Trophoblast cell (in vitro differentiated cells and primary cell): ENCODE data around the gene LIPM.

Experiments used
- DNase-seq, 2 donors: peaks; one replicate each; pipeline ENCODE4 v3.0.0-alpha.2; 2016
- H2AFZ ChIP-seq: 2 replicates; pipeline ENCODE4 v1.6.1; 2013; ENCODE audit warnings: low read length, moderate library complexity, mild to moderate bottlenecking; ENCODE audit not compliant: insufficient read depth, poor library complexity
- H2AK5ac ChIP-seq: 2 replicates; pipeline ENCODE4 v1.6.1; 2013; ENCODE audit warnings: mild to moderate bottlenecking, low read length
- H2BK120ac ChIP-seq: 2 replicates; pipeline ENCODE4 v1.6.1; 2013; ENCODE audit warnings: low read length, mild to moderate bottlenecking, moderate library complexity; ENCODE audit not compliant: insufficient read depth, poor library complexity
- H2BK12ac ChIP-seq: 2 replicates; pipeline ENCODE4 v1.6.1; 2013; ENCODE audit warnings: mild to moderate bottlenecking, low read length, moderate library complexity
- H2BK5ac ChIP-seq: 2 replicates; pipeline ENCODE4 v1.6.1; 2013; ENCODE audit warnings: low read length, low read depth, moderate library complexity, mild to moderate bottlenecking; ENCODE audit not compliant: poor library complexity
- H3K14ac ChIP-seq: 2 replicates; pipeline ENCODE4 v1.6.1; 2013; ENCODE audit warnings: mild to moderate bottlenecking, low read length
- H3K18ac ChIP-seq: 2 replicates; pipeline ENCODE4 v1.6.1; 2013; ENCODE audit warnings: mild to moderate bottlenecking, low read length
- H3K23ac ChIP-seq: 2 replicates; pipeline ENCODE4 v1.6.1; 2013; ENCODE audit warnings: low read length
- H3K27ac ChIP-seq: 2 replicates; pipeline ENCODE4 v1.5.1; 2013; ENCODE audit warnings: low read depth, mild to moderate bottlenecking, inconsistent platforms, low read length, moderate library complexity
- H3K27me3 ChIP-seq: 2 replicates; pipeline ENCODE4 v1.6.1; 2013; ENCODE audit warnings: inconsistent platforms, mild to moderate bottlenecking, low read length, moderate library complexity; ENCODE audit not compliant: insufficient read depth
- H3K36me3 ChIP-seq, 2 experiments: 1 replicate in 1 of 2; 2 replicates in 1 of 2; pipeline ENCODE4 v1.6.1; 2013; ENCODE audit warnings: low read length in 2 of 2, mild to moderate bottlenecking in 2 of 2, moderate library complexity in 1 of 2; ENCODE audit not compliant: insufficient read depth in 2 of 2, control insufficient read depth in 1 of 2
- H3K4ac ChIP-seq: 2 replicates; pipeline ENCODE4 v1.6.1; 2013; ENCODE audit warnings: low read depth, mild to moderate bottlenecking, low read length, moderate library complexity
- H3K4me1 ChIP-seq, 2 experiments: 1 replicate in 1 of 2; 2 replicates in 1 of 2; pipeline ENCODE4 v1.6.1; 2013; ENCODE audit warnings: low read length in 2 of 2, mild to moderate bottlenecking in 2 of 2, moderate library complexity in 1 of 2; ENCODE audit not compliant: insufficient read depth in 2 of 2, control insufficient read depth in 1 of 2
- H3K4me2 ChIP-seq: 2 replicates; pipeline ENCODE4 v1.6.1; 2013; ENCODE audit warnings: inconsistent platforms, mild to moderate bottlenecking, low read length, moderate library complexity
- H3K4me3 ChIP-seq: 2 replicates; pipeline ENCODE4 v1.5.1; 2013; ENCODE audit warnings: mild to moderate bottlenecking, low read depth, low read length, inconsistent platforms
- H3K79me1 ChIP-seq: one replicate; pipeline ENCODE4 v1.6.1; 2013; ENCODE audit warnings: low read length
- H3K79me2 ChIP-seq: 2 replicates; pipeline ENCODE4 v1.6.1; 2013; ENCODE audit warnings: low read length, mild to moderate bottlenecking; ENCODE audit not compliant: control insufficient read depth, insufficient read depth, poor library complexity
- H3K9ac ChIP-seq: 2 replicates; pipeline ENCODE4 v1.6.1; 2013; ENCODE audit warnings: mild to moderate bottlenecking, low read length
- H3K9me3 ChIP-seq: 2 replicates; pipeline ENCODE4 v1.6.1; 2013; ENCODE audit warnings: low read depth, mild to moderate bottlenecking, control low read depth, inconsistent platforms, low read length; ENCODE audit not compliant: insufficient read depth
- H4K12ac ChIP-seq: 2 replicates; pipeline ENCODE4 v1.6.1; 2013; ENCODE audit warnings: low read depth, mild to moderate bottlenecking, low read length, moderate library complexity
- H4K8ac ChIP-seq: 2 replicates; pipeline ENCODE4 v1.6.1; 2013; ENCODE audit warnings: low read depth, mild to moderate bottlenecking, low read length, moderate library complexity
- H4K91ac ChIP-seq: one replicate; pipeline ENCODE4 v1.6.1; 2013; ENCODE audit warnings: low read depth, mild to moderate bottlenecking, low read length, moderate library complexity
- WGBS: extraction: QIAGEN DNeasy Blood & Tissue Kit; methylation state at CpG from one replicate; pipeline ENCODE4 v1.1.7; 2013; ENCODE audit warnings: missing lambda C conversion rate; ENCODE audit not compliant: insufficient read length, insufficient coverage; ENCODE audit errors: extremely low coverage; 5-methylcytosine and 5-hydroxymethylcytosine counted together

The LIPM gene

GRCh38 chr10:88850712-88851111 lies 48.2 kb downstream of the LIPM start:
- Histone ChIP-seq H3K4me1 (peaks cover 0 to 2% of the 10 kb centered on the region in 2 experiments), H2BK5ac (no peak overlapping the region), H2BK120ac (no peak overlapping the region), H2AK5ac (no peak overlapping the region), H2BK12ac (no peak overlapping the region), H3K14ac (no peak overlapping the region), H3K4me2 (no peak overlapping the region), H4K8ac (no peak overlapping the region), H2AFZ (no peak overlapping the region), H3K9me3 (no peaks in the 10 kb centered on the region), H4K12ac (no peak overlapping the region), H3K18ac (no peak overlapping the region), H3K9ac (no peak overlapping the region), H3K79me1 (no peaks in the 10 kb centered on the region), H3K36me3 (no peaks in the 10 kb centered on the region), H3K4me3 (no peak overlapping the region), H4K91ac (no peak overlapping the region), H3K79me2 (no peaks in the 10 kb centered on the region), H3K27me3 (no peaks in the 10 kb centered on the region), H3K4ac (no peak overlapping the region), H3K23ac (no peak overlapping the region), H3K27ac (no peak overlapping the region)
- no CpG with 5 or more reads among the region's 1 CpG for WGBS
- no peak for DNase-seq

DNA sequence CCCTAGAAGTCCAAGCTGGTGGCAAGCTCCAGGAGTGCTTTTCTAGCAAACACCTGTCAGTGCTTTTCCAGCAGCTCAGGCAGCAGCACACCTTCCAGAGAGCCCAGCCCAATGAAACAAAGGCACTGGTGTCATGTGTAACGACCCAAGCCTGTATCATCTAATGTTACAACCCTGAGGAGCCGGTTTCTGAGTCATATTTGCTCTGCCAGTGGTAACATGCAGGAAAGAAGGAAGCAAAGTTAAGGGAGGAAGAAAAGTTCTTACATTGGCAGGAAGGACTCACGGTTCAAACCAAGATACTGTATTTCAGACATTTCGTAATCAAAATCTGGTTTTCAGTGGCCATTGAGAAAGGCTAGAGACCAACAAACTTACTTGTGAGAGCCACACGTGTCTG lies 49.2 kb downstream of the LIPM start, which contains the start of gene ANKRD22:
ANKRD22 (minus strand) TSS at position 139 of the 400 bp plus-strand sequence. CDS start 237 bp downstream, outside the sequence.
- no peak within 1 kb of the TSS for H3K14ac ChIP-seq
- no peak within 1 kb of the TSS for H3K23ac ChIP-seq
- no CpG with 5 or more reads among the region's 5 CpGs for WGBS
- no peak within 1 kb of the TSS for H4K8ac ChIP-seq
- H3K4me1 ChIP-seq, result peaks cover 0 to 2% of the 10 kb centered on the region in 2 experiments
- H3K79me2 ChIP-seq, result no peaks in the 10 kb centered on the region
- no peak within 1 kb of the TSS for H4K12ac ChIP-seq
- H3K18ac ChIP-seq, result no peak within 1 kb of the TSS
- no peak within 1 kb of the TSS for H3K4ac ChIP-seq
- DNase-seq, result peak; percentile 73 to 78
- no peak within 1 kb of the TSS for H2BK12ac ChIP-seq
- no peak within 1 kb of the TSS for H3K27ac ChIP-seq
- no peak within 1 kb of the TSS for H4K91ac ChIP-seq
- H3K36me3 ChIP-seq, result no peaks in the 10 kb centered on the region
- H3K79me1 ChIP-seq, result no peaks in the 10 kb centered on the region
- no peak within 1 kb of the TSS for H2BK5ac ChIP-seq
- no peaks in the 10 kb centered on the region for H3K27me3 ChIP-seq
- H2BK120ac ChIP-seq, result no peak within 1 kb of the TSS
- H2AFZ ChIP-seq, result no peak within 1 kb of the TSS
- H3K4me3 ChIP-seq, result no peak within 1 kb of the TSS
- no peak within 1 kb of the TSS for H2AK5ac ChIP-seq
- H3K9me3 ChIP-seq, result no peaks in the 10 kb centered on the region
- H3K4me2 ChIP-seq, result peak within 1 kb of the TSS; percentile 18
- no peak within 1 kb of the TSS for H3K9ac ChIP-seq

GRCh38 chr10:88852327-88852726 lies 49.8 kb downstream of the LIPM start:
- Histone ChIP-seq H3K36me3 (no peaks in the 10 kb centered on the region), H3K27me3 (no peaks in the 10 kb centered on the region), H3K27ac (no peak overlapping the region), H3K79me1 (no peaks in the 10 kb centered on the region), H2BK5ac (no peak overlapping the region), H3K4ac (no peak overlapping the region), H2BK12ac (no peak overlapping the region), H3K18ac (no peak overlapping the region), H3K4me2 (no peak overlapping the region), H4K8ac (no peak overlapping the region), H3K4me1 (peaks cover 0 to 2% of the 10 kb centered on the region in 2 experiments), H3K79me2 (no peaks in the 10 kb centered on the region), H4K12ac (no peak overlapping the region), H2AK5ac (no peak overlapping the region), H3K9ac (no peak overlapping the region), H3K4me3 (no peak overlapping the region), H3K14ac (no peak overlapping the region), H3K9me3 (no peaks in the 10 kb centered on the region), H4K91ac (no peak overlapping the region), H3K23ac (no peak overlapping the region), H2AFZ (no peak overlapping the region), H2BK120ac (no peak overlapping the region)
- WGBS, result no CpG with 5 or more reads among the region's 4 CpGs
- no peak for DNase-seq

DNA sequence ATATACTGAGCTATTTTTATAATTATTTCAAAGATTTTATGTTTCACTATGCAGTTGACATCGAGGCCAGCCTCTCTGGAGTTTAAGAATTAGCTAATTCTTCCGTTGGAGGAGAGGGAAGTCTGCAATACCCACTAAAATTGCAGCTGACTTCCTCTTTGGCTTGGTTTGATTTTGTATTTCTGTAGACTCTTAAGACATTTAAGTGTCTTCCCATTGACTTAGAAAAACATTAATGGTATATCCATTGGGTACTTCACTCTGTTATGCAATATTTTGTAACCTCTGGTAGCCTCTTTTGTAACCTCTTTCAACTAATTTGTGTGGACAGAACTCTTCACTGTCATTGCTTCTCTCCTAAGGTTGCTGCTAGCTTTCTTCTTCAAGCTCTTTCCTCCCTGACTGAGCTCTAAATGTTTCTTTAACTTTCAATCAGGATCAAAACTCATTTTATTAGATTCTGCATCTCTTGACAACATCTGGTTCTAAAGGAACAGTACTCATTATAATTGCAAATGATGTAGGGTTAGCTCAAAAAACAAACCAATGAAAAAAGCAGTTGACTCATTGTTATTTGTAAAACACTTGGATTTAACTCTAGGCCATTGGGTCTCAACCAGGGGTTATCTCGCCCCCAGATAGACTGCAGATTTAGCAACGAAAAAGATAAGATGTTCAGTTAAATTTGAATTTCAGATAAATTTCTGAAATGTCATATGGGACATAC lies 50.8 kb downstream of the LIPM start:
- peak in 1 of 2 donors; percentile 16 for DNase-seq
- H3K79me1 ChIP-seq, result no peaks in the 10 kb centered on the region
- no peaks in the 10 kb centered on the region for H3K9me3 ChIP-seq
- peaks cover 0 to 2% of the 10 kb centered on the region in 2 experiments for H3K4me1 ChIP-seq
- H2BK12ac ChIP-seq, result no peak overlapping the region
- H3K23ac ChIP-seq, result no peak overlapping the region
- H3K18ac ChIP-seq, result no peak overlapping the region
- H3K27ac ChIP-seq, result no peak overlapping the region
- no peaks in the 10 kb centered on the region for H3K27me3 ChIP-seq
- H2AFZ ChIP-seq, result no peak overlapping the region
- H3K4me3 ChIP-seq, result no peak overlapping the region
- no peak overlapping the region for H3K4ac ChIP-seq
- no peak overlapping the region for H4K8ac ChIP-seq
- no peak overlapping the region for H2BK120ac ChIP-seq
- no peak overlapping the region for H4K91ac ChIP-seq
- H2AK5ac ChIP-seq, result no peak overlapping the region
- H3K14ac ChIP-seq, result no peak overlapping the region
- no peak overlapping the region for H2BK5ac ChIP-seq
- no peaks in the 10 kb centered on the region for H3K36me3 ChIP-seq
- no CpG with 5 or more reads among the region's 4 CpGs for WGBS
- no peak overlapping the region for H3K4me2 ChIP-seq
- no peak overlapping the region for H4K12ac ChIP-seq
- H3K79me2 ChIP-seq, result no peaks in the 10 kb centered on the region
- no peak overlapping the region for H3K9ac ChIP-seq
